ENCODE measurements around the gene ZNRF2.

Gene ZNRF2

DNA sequence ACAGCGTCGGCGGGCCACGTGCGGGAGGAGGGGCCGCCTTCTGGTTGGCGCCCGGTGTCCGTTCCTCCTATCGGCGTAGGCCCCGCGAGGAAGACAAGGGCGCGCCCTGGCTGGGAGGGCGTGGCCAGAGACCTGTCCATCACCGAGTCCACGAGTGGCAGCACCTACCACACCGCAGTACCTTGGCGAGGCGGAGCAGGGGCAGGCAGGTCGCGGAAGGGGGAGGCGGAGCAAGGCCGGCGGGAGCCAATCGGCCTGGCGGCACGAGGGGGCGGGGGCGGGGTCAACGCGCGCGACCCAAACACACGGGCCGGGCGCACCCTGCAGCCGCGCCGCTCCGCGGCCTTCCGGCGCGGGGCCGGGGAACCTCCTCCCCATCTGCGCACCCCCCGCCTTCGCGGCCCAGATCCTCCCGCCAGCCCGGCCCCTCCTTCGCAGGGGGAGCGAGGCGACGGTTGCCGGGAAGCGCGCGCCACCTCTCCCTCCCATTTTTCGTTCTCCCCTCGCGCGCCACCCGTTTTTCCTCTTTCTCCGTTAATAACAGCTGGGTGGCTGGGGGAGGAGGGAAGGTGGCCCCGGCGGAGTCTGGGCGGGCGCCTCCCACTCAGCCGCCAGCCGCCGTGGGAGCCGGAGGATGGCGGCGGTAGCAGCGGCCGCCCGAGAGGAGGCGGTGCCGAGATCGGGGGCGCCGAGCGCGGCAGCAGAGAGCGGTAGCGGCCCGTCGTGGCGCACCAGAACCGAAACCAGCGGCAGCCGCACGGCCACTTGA lies at the start of gene ZNRF2:
Gene ZNRF2 (plus strand): TSS at position 300 of the 769 bp plus-strand sequence. CDS start 761 bp downstream, outside the sequence.
- no peak for FAIRE-seq

DNA sequence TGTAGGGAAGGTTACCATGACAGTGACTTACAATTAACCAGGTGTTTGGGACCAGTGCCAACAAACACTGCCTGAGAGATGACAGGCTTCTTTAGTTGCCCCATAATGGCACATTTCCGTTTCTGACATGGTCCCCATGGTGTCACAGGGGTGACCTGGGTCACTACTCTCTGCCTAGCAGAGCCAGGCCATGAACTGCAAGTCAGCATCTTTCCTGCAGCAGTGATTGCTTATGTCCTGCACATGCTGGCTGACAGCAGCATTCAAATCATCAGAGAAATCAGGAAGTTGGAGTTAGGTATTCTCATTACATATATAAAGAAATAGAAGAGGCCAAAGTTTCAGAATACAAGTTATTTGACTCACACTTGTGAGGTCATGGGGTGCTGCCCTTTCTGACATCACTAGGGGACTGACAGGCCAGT lies 47.1 kb upstream of the ZNRF2 start:
- no peak for FAIRE-seq

DNA sequence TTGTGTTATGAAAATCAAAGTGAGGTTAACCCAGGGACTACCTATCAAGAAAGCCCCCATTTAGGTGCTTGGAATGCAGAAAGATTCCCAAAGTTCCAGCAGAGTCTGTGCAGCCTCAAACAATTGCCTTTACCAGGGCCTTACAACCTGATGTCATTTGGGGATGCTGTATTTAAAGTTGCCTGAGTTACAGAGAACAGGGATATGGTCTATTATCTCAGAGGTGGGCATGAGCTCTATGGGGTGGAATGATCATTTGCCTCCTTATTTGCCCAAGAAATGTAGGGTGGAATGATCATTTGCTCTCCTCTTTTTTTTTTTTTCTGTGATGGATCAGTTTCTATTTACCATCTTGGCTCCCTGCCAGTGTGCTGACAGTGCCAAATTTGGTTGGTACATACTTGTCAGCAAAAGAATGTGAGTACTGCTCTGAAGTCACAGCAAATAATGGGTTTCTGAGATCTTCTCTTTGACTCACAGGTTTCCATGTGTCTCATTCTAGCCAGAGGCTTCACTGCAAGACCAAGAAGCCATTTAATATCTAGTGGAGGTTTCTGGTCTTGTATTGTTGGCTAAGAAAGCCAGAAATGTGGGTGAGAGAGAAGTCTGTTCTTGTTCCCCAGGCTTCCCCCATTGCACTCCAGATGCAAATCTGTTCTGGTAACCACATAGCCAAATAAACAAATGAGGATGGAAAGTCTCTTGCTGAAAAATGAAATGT lies 45.5 kb upstream of the ZNRF2 start:
- FAIRE-seq, result no peak

DNA sequence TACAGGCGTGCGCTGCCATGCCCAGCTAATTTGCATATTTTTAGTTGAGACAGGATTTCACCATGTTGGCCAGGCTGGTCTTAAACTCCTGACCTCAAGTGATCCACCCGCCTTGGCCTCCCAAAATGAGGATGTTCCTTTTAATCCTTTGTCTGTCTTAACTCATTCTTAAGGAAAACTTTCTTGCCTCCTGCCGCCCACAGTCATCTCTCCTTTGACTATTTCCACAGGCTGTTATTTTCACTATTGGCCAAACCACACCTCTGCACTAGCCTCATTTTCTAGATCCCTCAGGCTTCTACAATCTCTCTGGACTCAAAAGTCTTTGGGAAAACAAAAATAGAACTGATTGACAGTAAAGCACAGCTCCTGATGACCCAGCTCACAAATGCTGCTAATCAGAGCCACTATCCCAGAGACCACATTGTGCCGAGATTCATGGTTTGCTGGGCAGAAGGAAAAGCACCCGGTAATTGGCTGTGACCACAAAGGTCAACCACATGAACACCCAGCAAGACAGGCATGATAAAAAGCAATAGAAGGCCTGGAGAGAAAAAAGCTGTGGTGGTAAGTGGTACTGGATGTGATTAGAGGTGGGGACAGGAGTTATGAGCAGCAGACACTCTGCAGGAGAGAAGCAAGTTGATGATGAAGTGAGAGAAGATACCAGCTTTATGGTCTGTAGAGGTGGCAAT lies 44.1 kb upstream of the ZNRF2 start:
- no peak for FAIRE-seq

DNA sequence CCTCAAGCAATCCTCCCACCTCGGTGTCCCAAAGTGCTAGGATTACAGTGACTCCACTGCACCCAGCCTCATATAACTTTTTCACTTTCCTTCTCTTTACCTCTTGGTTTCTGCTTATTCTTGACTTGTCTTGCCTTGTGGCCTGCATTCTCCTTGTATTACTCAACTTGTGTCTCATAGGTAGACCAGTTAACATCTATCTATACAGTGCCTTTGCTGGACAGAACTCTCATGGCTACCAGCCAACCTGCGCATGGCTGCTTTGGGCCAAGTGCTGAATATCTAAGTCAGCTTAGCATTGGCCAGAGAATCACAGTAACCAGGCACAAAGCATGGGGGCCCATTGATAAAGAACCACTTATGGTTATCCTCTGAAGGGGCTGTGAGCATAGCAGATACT lies 42.6 kb upstream of the ZNRF2 start:
- no peak for FAIRE-seq

DNA sequence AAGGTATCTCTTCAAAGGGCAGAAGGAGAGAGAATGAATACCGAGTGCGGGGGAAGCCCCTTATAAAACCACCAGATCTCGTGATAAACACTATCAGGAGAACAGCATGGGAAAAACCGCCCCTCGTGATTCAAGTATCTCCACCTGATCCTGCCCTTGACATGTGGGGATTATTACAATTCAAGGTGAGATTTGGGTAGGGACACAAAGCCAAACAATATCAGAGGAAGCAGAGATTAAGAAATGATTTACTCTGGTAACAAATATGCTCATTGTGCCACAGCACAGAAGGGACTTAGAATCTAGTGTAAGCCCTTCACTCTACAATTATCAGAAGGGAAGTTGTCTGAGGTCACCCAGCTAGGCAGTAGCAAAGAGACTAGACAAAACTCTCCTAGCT lies 40.1 kb upstream of the ZNRF2 start:
- FAIRE-seq, result no peak

DNA sequence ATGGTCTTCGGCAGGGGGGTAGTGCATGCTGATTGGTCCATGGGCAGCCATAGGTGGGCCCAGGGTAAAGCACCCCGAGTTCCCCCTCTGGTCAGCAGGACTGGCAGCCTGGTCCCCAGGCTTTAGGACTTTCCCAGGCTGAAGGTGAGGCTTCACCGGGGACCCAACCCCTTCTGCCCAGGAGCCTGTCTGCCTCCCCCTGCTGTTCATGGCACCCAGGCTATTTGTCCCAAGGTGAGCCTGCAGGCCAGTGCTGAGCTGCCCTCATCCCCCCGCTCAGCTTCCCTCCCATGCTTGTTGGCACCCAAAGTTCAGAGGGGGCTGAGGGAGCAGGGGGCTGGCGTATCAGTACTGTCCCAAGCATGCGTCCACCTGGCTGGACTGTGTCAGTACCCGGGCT lies 38.5 kb upstream of the ZNRF2 start:
- no peak for FAIRE-seq

DNA sequence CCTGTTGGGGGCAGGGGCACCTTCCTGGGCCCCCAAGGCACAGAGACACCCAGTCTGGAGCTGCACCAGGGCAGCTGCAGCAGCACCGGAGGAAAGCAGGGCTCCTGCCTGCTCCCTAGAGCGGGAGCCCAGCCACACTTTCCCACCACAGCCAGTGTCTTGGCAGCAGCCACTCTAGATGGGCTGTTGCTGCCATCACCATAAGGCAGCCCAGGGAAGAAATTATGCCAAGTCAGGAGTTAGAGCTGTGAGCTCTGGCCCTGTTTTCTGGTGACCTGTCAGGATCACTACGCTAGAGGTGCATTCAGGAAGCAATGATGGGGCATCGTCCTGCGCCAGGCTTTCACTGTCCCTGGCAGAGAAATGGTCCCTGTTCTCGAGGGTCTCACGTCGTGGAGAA lies 38.0 kb upstream of the ZNRF2 start:
- FAIRE-seq, result no peak

DNA sequence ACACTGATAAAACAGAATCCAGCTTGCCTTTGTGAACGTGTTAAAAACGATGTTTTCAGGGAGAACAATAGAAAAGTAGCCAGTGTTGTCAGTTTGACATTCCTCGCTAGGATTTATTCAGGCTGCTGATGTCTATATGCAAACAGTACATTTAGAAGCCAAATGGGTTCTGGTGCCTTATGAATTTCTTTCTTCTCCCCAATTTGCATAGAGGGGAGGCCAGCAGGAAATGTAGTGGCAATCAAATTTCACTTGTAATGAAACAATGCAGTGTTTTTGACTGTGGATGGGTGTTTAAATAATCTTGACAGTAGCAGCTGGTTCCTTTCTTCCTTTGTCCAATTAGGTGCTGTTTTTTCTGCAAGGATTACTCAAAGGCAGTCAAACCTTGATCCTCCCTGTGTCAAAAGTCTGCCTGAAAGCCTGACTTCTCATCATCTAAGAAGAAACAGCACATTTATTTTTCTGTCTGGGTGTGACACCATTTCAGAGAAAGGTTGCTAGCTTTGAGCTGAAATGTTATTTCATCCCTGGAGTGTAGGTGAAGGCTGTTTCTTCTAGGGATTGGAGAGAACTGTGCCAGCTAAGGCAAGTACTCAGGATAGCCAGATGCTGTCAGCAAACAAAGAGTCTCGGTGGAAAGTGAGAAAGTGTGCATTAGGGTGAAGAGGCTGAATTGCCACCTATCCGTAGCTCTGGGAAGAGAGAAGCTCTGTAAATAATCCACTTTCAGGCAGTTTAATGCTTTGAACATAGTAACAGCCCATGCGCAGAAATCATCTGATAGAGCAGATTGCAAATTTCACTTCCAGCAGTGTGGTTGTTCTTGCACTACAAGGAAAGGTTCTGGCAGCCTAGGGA lies 36.6 kb upstream of the ZNRF2 start:
- FAIRE-seq, result no peak

DNA sequence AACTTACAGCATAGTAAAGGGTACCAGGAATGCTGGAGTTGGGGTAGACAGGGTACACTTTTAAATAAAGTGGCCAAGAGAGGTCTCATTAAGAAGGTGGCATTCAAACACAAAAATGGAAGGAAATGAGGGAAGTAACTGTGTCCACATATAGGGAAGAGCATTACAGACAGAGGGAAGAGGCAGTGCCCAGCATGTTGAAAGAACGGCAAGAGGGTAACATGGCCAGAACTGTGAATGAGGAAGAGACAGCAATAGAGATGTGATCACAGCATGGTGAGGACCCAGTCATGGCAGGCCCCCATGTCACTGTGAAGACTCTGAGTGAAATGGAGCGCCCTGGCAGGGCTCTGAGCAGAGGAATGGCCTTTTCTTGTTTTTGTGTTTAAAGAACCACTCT lies 35.1 kb upstream of the ZNRF2 start:
- FAIRE-seq, result no peak

DNA sequence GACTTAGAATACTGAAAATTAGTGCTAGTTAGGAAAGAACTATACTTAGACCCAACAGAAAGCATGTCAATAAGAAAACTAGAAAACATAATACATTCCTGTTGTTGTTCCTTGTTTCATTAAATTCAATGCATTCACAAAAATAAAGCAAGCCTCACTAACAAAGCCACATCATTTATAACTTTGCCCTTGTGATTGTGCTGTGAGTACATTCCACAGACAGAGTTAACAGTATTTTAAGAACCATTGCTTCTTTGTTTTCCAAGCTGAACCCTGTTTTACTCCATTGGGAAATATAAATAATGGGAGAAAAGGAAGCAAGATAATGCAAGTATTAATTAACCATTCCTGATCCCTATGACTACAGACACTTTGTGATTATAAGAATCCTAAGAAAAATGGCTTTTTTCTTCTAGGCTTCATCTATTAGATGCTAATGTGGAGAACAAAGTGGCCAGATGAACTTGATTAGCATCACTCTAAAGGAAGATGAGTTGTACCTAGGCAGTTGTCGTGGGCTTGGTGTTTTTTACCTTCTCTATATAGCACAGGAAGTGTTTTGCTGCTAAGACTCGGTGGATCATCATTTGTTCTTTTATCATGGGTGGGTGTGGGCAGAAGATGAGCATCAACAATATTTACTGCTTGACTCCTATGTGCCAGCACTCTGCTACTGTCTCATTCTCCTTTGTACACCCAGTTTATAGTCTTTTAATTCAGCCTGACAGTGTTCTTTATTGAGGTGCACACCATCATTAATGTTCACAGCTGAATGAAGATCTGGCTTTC lies 34.2 kb upstream of the ZNRF2 start:
- no peak for FAIRE-seq

DNA sequence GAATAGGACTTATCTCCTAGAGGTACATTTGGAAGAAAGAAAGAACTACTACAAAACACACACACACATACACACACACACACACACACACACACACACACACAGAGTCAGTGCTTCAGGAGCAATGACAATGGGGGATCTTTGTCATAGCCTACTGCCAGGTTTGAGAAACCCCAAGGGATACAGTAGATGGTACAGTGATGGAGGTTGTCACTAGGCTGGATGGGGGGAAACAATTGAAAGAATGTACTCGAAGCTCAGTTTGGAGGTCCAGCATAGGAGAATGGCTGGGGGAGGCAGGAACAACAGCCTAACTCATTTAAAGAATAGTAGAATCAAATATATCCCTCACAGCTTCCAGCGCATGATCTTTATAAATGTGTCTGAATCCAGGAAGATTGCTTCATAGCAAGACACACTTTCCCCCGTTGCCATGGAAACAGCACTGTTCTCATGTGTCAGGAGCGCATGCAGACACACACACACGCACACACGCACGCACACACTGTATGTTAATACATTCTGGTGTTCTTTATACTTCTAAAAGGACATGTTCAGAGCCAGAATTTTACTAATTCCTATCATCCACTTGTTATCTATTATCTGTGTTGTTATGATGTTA lies 32.6 kb upstream of the ZNRF2 start:
- no peak for FAIRE-seq

DNA sequence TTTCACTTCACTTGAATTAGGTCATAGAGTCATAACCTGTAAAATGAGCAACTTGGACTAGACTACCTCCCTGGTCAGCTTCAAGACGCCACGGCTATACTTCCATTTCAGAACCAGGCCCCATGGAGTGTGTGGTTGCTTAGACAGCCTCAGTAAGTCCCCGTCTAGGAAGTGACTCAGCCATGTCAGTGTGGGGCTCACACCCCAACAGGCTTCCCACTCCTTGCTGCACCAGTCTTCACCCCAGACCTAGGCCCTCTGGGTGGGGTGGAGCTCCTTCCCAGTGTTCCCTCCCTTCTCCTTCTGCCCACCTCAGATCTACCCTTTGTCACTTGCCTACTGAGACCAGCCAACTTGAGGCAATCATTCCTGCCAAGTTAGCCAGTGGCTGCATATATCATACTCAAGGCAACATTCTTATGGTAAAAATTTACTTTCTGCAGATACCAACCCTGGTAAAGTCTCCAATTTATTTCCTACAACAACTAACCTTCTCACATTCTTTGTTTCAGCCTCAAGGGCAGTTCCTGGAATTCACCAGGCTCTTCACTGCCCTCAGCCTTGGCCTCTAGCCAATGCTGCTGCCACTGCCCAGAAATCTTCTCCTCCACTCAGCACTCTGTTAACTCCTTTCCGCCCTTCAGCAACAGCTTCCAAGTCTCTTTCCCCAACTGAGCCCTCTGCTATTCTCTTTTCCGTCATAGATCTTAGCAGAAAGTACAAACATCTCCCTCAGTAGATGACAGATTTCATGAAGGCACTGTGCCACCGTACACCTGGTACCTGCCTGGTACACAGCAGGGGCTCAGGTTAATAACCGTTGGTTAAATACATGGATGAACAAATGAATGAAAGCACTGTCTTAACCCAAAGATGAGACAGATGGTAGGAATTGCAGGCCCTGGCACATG lies 31.3 kb upstream of the ZNRF2 start:
- FAIRE-seq, result no peak

DNA sequence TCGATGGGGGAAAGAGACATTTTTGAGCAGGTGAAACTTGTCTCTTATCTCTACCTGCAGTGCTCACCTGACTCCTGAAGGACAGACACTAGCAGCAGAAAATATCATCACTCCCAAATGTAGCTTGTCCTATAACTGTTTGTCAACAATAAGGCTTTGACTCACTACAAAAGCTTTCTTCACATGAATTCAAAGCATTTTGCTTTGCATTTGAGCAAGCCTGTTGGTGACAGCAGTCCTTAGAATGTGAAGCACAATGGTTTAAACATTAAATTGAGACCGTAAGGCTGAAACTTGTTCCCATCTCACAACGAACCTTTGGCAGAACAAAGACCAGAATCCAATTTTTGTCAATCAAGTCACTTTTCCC lies 30.6 kb upstream of the ZNRF2 start:
- FAIRE-seq, result no peak

DNA sequence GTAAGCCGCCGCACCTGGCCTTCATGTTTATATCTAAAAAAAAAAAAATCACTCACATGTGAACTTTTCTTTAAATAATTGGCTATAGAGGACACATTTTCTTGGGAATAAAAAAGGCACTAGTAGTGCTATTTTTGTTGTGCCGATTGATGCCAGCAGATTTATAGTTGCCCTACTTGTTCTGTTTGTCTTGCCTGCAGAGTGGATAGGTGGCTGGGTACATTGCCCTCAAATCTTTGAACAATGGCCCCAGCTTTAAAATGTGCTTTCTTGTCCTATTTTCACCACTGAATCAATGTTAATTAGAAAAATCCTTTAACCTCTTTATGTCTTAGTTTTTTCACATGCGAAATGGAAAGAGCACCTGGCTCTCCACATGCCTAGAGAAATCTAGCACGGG lies 30.1 kb upstream of the ZNRF2 start:
- FAIRE-seq, result no peak

DNA sequence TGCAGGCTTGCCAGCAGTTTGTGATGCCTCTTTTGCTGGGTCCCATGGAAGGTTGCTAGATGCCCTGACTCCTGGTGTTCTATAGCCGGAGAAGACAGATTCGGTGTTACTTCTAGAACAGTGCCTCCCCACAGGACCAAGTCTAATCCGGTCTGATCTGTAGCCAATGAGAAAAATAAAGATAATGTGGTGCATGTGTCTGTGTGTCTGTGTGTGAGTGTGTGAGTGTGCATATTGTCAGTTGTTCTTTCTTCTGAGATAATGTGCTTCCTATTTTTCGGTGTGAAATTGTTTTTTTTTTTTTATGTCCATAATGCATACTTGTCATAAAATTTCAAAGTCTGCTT lies 29.7 kb upstream of the ZNRF2 start:
- FAIRE-seq, result no peak

DNA sequence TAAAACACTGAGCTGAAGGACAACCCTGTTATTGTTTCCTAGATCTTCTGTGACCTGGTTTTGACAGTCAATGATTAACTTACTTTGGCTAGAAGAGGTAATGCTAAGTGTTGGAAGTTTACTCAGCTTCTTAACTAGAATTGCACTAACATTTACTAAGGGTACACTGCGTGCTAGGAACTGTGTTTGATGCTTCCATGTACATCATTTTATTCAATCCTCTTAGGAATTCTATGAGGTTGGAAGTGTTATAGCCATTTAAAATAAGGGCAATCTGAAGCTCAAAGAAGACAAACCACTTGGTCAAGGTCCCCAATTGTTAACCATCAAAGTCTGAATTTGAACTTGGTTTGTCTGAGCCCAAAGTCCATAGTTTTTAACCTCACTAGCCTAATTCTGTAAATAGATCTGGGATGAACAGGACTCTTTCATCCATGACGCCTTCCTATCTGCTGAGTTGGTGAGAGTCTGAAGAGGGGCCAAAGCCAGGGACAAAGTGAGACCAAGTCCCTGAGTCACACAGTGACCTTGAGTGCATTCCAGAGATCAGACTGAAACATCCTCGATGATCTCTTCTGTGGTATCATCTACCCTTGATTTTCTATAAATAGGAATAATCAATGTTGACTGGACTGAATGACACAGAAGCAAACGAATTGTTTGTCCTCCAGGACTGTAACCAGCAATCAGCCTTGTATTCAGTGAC lies 29.2 kb upstream of the ZNRF2 start:
- no peak for FAIRE-seq

DNA sequence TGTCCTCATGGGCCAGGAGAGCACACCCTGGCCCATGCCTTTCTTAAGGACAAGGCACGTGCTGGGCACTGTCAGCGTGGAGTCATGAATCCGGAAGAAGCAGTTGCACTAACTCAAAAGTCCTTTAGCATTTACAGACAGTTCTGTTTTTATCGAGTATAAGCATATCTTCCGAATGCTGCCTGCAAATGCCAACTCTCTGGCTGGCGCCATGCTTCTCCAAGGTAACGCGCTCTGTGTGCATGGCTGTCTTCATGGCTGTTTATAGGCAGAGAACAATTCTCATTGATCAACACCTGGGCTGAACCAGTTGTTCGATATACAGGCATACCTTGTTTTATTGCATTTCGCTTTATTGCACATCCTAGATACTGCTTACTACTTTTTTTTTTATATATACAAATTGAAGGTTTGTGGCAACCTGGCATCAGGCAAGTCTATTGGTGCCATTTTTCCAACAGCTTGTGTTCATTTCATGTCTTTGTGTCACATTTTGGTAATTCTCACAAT lies 28.0 kb upstream of the ZNRF2 start:
- FAIRE-seq, result no peak

DNA sequence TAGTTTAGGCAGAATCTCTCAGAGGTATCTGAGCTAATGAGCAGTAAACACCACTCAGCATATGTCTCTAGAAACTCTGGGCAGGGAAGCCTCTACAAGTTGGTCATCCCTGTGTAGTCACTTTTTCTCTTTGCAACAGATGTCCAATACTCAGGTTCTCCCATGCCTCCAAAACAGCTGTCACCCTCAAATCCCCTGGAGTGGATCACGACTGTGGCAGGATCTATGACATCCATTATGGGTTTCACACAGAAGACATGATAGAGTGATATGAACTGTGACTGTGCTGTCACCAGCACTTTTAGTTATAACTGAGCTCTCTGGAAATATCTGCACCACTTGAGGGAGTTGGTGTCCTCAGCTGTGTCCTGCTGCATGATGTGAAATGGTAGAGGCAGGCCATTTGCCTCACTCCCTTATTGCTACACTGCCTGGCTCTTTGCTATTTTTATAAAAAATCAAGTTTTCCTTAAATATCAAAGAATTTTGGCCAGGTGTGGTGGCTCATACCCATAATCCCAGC lies 24.1 kb upstream of the ZNRF2 start:
- FAIRE-seq, result no peak
